Measurements from ENCODE around the gene SERPINA12.
A peak's percentile ranks its signal among the peaks of the same experiment; 100 is the strongest.

SERPINA12 gene

GRCh38 chr14:94509356-94509755 is at the start of gene SERPINA12:
Gene SERPINA12 (minus strand): TSS chr14:94509469. CDS start chr14:94498397, 11,072 bp downstream.
- DNase-seq: no peak

GRCh38 chr14:94558842-94559241 is 49.6 kb upstream of the SERPINA12 start:
- DNase-seq: no peak

GRCh38 chr14:94557327-94557726 is 48.1 kb upstream of the SERPINA12 start:
- no peak for DNase-seq

GRCh38 chr14:94555991-94556390 is 46.7 kb upstream of the SERPINA12 start:
- DNase-seq: no peak

GRCh38 chr14:94550041-94550440 is 40.8 kb upstream of the SERPINA12 start:
- DNase-seq: no peak

- peak; percentile 89 for DNase-seq
Observed at GRCh38 chr14:94548999-94549985, 40.0 kb upstream of the SERPINA12 start.

GRCh38 chr14:94548131-94548998 is 39.1 kb upstream of the SERPINA12 start:
- no peak for DNase-seq

GRCh38 chr14:94547726-94548125 is 38.5 kb upstream of the SERPINA12 start:
- no peak for DNase-seq

- DNase-seq: no peak
Observed at GRCh38 chr14:94547151-94547680, 37.9 kb upstream of the SERPINA12 start.

GRCh38 chr14:94545131-94545841 is 36.0 kb upstream of the SERPINA12 start:
- DNase-seq: no peak

- no peak for DNase-seq
Observed at GRCh38 chr14:94544726-94545125, 35.5 kb upstream of the SERPINA12 start.

- DNase-seq: no peak
Observed at GRCh38 chr14:94543449-94544124, 34.3 kb upstream of the SERPINA12 start.

GRCh38 chr14:94542811-94543440 is 33.7 kb upstream of the SERPINA12 start:
- no peak for DNase-seq

GRCh38 chr14:94542111-94542810 is 33.0 kb upstream of the SERPINA12 start:
- DNase-seq: no peak

- DNase-seq: no peak
Observed at GRCh38 chr14:94541234-94541975, 32.1 kb upstream of the SERPINA12 start.

GRCh38 chr14:94540031-94540794 is 30.9 kb upstream of the SERPINA12 start:
- no peak for DNase-seq

- no peak for DNase-seq
Observed at GRCh38 chr14:94539181-94539580, 29.9 kb upstream of the SERPINA12 start.

- DNase-seq: no peak
Observed at GRCh38 chr14:94538070-94538740, 28.9 kb upstream of the SERPINA12 start.

GRCh38 chr14:94536836-94537235 is 27.6 kb upstream of the SERPINA12 start:
- DNase-seq: no peak
